Body of pancreas (tissue), 4 donors: Measurements from ENCODE around the gene VWF. TPM values are rescaled to one million over a fixed set of nuclear protein-coding genes. Genes with fewer than 3 reads are reported as not detected.

ENCODE experiments used
- ATAC-seq: fragments of 150-250 bp; one replicate; pipeline ENCODE4 v1.9.1; 2016
- DNase-seq, 4 donors: peaks; one replicate each; pipeline ENCODE4 v3.0.0-alpha.2; 2019
- H3K27ac ChIP-seq, 4 donors: fragments of 200-600 bp; sonication (generic); 1 replicate in 3 of 4; 2 replicates in 1 of 4; pipeline versions ENCODE4 v1.5.1 to v1.6.1; 2016 to 2019; ENCODE audit warnings: mild to moderate bottlenecking in 1 of 4, mixed read lengths in 1 of 4, moderate library complexity in 1 of 4
- H3K27me3 ChIP-seq, 2 donors: fragments of 200-600 bp; sonication (generic); one replicate each; pipeline ENCODE4 v1.6.0; 2016; ENCODE audit warnings: mild to moderate bottlenecking in 1 of 2
- H3K36me3 ChIP-seq, 2 donors: fragments of 200-600 bp; sonication (generic); replicated peaks in 1 of 2; 2 replicates each; pipeline ENCODE4 v1.5.1; 2016; ENCODE audit warnings: low read depth in 2 of 2; ENCODE audit not compliant: insufficient read depth in 1 of 2
- H3K4me1 ChIP-seq: fragments of 200-600 bp; sonication (generic); one replicate; pipeline ENCODE4 v1.6.0; 2016
- H3K4me3 ChIP-seq, 2 donors: fragments of 200-600 bp; sonication (generic); 1 replicate in 1 of 2; 2 replicates in 1 of 2; pipeline ENCODE4 v1.5.1; 2016 to 2019
- H3K9me3 ChIP-seq, 3 donors: fragments of 200-600 bp; sonication (generic); 1 replicate in 2 of 3; 2 replicates in 1 of 3; pipeline ENCODE4 v1.5.1; 2016
- CTCF ChIP-seq, 7 experiments: fragments of 450-650 bp in 4 of 7; fragments of 200-600 bp in 3 of 7; sonication (generic) in 3 of 7; IDR thresholded peaks; one replicate each; pipeline ENCODE4 v1.5.1; 2016 to 2019; ENCODE audit warnings: antibody characterized with exemption in 7 of 7
- POLR2A ChIP-seq, 3 donors: fragments of 450-650 bp; IDR thresholded peaks; one replicate each; pipeline ENCODE4 v1.6.1; 2016; ENCODE audit warnings: antibody characterized with exemption in 3 of 3, mild to moderate bottlenecking in 2 of 3
- WGBS, 2 donors: methylation state at CpG; one replicate each; pipeline ENCODE4 v1.1.5; 2017; 5-methylcytosine and 5-hydroxymethylcytosine counted together
- intact Hi-C: fragments of 100-400 bp; cut with DNase I; formaldehyde crosslinking; loops from one replicate; pipeline ENCODE4 v1.15.1; 2023
- total RNA-seq, 2 donors: library from RNA; depleted of rRNA; stranded (reverse); fragments of >200 nt; gene quantifications; one replicate each; pipeline ENCODE4 v1.1.0, GENCODE V29; 2016

VWF gene
- total RNA-seq, 2 donors from 2014 or later = 76.1 to 78.1 TPM

GRCh38 chr12:6034596-6034995, 89.9 kb downstream of the VWF start:
- 75 to 87% methylated on average over 9 of the region's 9 CpGs for WGBS, 2 donors
- Histone ChIP-seq H3K4me3 (no peak overlapping the region), H3K4me1 (no peaks in the 10 kb centered on the region), H3K27ac (no peak overlapping the region), H3K36me3 (no peaks in the 10 kb centered on the region), H3K27me3 (no peaks in the 10 kb centered on the region), H3K9me3 (no peaks in the 10 kb centered on the region)
- DNase-seq (no peak), ATAC-seq (no peak)
- TF ChIP-seq CTCF (IDR thresholded peaks at IDR 0.05) (no peak), POLR2A (IDR thresholded peaks at IDR 0.05) (no peak)
- intact Hi-C loops = no loop called here

- Histone ChIP-seq H3K4me1 (no peaks in the 10 kb centered on the region), H3K27me3 (no peaks in the 10 kb centered on the region), H3K9me3 (no peaks in the 10 kb centered on the region), H3K4me3 (no peak overlapping the region), H3K27ac (no peak overlapping the region), H3K36me3 (no peaks in the 10 kb centered on the region)
- intact Hi-C loops = no loop called here
- WGBS, 2 donors = 43 to 74% methylated on average over 5 to 6 of the region's 8 CpGs
- no peak for TF ChIP-seq CTCF (IDR thresholded peaks at IDR 0.05)
- TF ChIP-seq POLR2A (IDR thresholded peaks at IDR 0.05) = no peak
- no peak for ATAC-seq
- DNase-seq = no peak
Observed at GRCh38 chr12:6033546-6033945, 90.9 kb downstream of the VWF start.

GRCh38 chr12:6032726-6033125, 91.7 kb downstream of the VWF start:
- H3K27me3 ChIP-seq = no peaks in the 10 kb centered on the region
- H3K27ac ChIP-seq = no peak overlapping the region
- H3K4me3 ChIP-seq = no peak overlapping the region
- WGBS, 2 donors = 70 to 77% methylated on average over 8 of the region's 8 CpGs
- H3K4me1 ChIP-seq = no peaks in the 10 kb centered on the region
- H3K36me3 ChIP-seq = no peaks in the 10 kb centered on the region
- no peaks in the 10 kb centered on the region for H3K9me3 ChIP-seq
- no peak for TF ChIP-seq CTCF (IDR thresholded peaks at IDR 0.05)
- no peak for TF ChIP-seq POLR2A (IDR thresholded peaks at IDR 0.05)
- ATAC-seq (no peak), DNase-seq (no peak)
- intact Hi-C loops = no loop called here

- Histone ChIP-seq H3K27me3 (no peaks in the 10 kb centered on the region), H3K4me3 (no peak overlapping the region), H3K4me1 (no peaks in the 10 kb centered on the region), H3K27ac (no peak overlapping the region), H3K9me3 (no peaks in the 10 kb centered on the region), H3K36me3 (no peaks in the 10 kb centered on the region)
- WGBS, 2 donors = 67 to 70% methylated on average over 8 of the region's 8 CpGs
- DNase-seq (no peak), ATAC-seq (no peak)
- intact Hi-C loops = no loop called here
- TF ChIP-seq POLR2A (IDR thresholded peaks at IDR 0.05) (no peak), CTCF (IDR thresholded peaks at IDR 0.05) (no peak)
Observed at GRCh38 chr12:6031001-6031400, 93.5 kb downstream of the VWF start.

GRCh38 chr12:6030081-6030480, 94.4 kb downstream of the VWF start:
- ATAC-seq (no peak), DNase-seq (no peak)
- intact Hi-C loops = no loop called here
- Histone ChIP-seq H3K4me3 (no peak overlapping the region), H3K27me3 (no peaks in the 10 kb centered on the region), H3K36me3 (no peaks in the 10 kb centered on the region), H3K4me1 (no peaks in the 10 kb centered on the region), H3K9me3 (no peaks in the 10 kb centered on the region), H3K27ac (no peak overlapping the region)
- 67 to 81% methylated on average over 3 of the region's 3 CpGs for WGBS, 2 donors
- no peak for TF ChIP-seq POLR2A (IDR thresholded peaks at IDR 0.05)
- no peak for TF ChIP-seq CTCF (IDR thresholded peaks at IDR 0.05)
